Uterus (tissue), 4 donors: ENCODE results near the gene RASSF8. TPM values are rescaled to one million over a fixed set of nuclear protein-coding genes. Genes with fewer than 3 reads are reported as not detected.

ENCODE experiments used
- DNase-seq, 2 donors: peaks; one replicate each; pipeline ENCODE4 v3.0.0-alpha.2; 2019 to 2020
- H3K27ac ChIP-seq, 2 donors: fragments of 200-600 bp; sonication (generic); 1 replicate in 1 of 2; 2 replicates in 1 of 2; pipeline ENCODE4 v1.5.1; 2016 to 2018
- H3K27me3 ChIP-seq, 2 donors: fragments of 200-600 bp; sonication (generic); one replicate each; pipeline ENCODE4 v1.5.1; 2018 to 2019; ENCODE audit warnings: control low read depth in 1 of 2
- H3K36me3 ChIP-seq, 2 donors: fragments of 200-600 bp; sonication (generic); one replicate each; pipeline ENCODE4 v1.5.1; 2019; ENCODE audit warnings: control low read depth in 1 of 2
- H3K4me1 ChIP-seq, 2 donors: fragments of 200-600 bp; sonication (generic); one replicate each; pipeline ENCODE4 v1.5.1; 2018 to 2019; ENCODE audit warnings: control low read depth in 1 of 2
- H3K4me3 ChIP-seq, 2 donors: fragments of 200-600 bp; sonication (generic); 1 replicate in 1 of 2; 2 replicates in 1 of 2; pipeline ENCODE4 v1.5.1; 2018 to 2019; ENCODE audit warnings: mild to moderate bottlenecking in 1 of 2
- H3K9me3 ChIP-seq, 2 donors: fragments of 200-600 bp; sonication (generic); one replicate each; pipeline ENCODE4 v1.5.1; 2019; ENCODE audit warnings: control low read depth in 1 of 2
- CTCF ChIP-seq, 4 experiments: fragments of 200-600 bp in 2 of 4; fragments of 450-650 bp in 2 of 4; sonication (generic) in 2 of 4; IDR thresholded peaks; one replicate each; pipeline ENCODE4 v1.5.1; 2016 to 2019; ENCODE audit warnings: antibody characterized with exemption in 4 of 4, mild to moderate bottlenecking in 2 of 4, moderate library complexity in 1 of 4
- POLR2A ChIP-seq, 2 donors: fragments of 450-650 bp; IDR thresholded peaks; one replicate each; pipeline ENCODE4 v1.6.1; 2016; ENCODE audit warnings: antibody characterized with exemption in 2 of 2, mild to moderate bottlenecking in 1 of 2, moderate library complexity in 1 of 2
- intact Hi-C: fragments of 100-400 bp; cut with DNase I; formaldehyde crosslinking; loops from one replicate; pipeline ENCODE4 v1.15.1; 2023; ENCODE audit warnings: low total_unique reads
- total RNA-seq, 4 donors: library from RNA; depleted of rRNA in 3 of 4; stranded (reverse); fragments of >200 nt in 3 of 4; gene quantifications; one replicate each; pipeline versions ENCODE4 v1.1.0 to v1.2.4, GENCODE V29; 2014 to 2023
- donor health status: DM: yes; HTN: yes; CAD: no.

RASSF8 gene
- total RNA-seq, 4 donors from 2014 or later = 54.1 to 174 (median 119) TPM

- Histone ChIP-seq H3K27me3 (no peaks in the 10 kb centered on the region), H3K4me1 (no peaks in the 10 kb centered on the region), H3K4me3 (no peak overlapping the region), H3K9me3 (no peaks in the 10 kb centered on the region), H3K27ac (no peak overlapping the region), H3K36me3 (no peaks in the 10 kb centered on the region)
- intact Hi-C loops = no loop called here
- TF ChIP-seq CTCF (IDR thresholded peaks at IDR 0.05) (no peak), POLR2A (IDR thresholded peaks at IDR 0.05) (no peak)
- DNase-seq = no peak
Observed at GRCh38 chr12:26065451-26065850, 107.0 kb downstream of the RASSF8 start.

- Histone ChIP-seq H3K27me3 (no peaks in the 10 kb centered on the region), H3K4me3 (no peak overlapping the region), H3K27ac (no peak overlapping the region), H3K4me1 (no peaks in the 10 kb centered on the region), H3K9me3 (no peaks in the 10 kb centered on the region), H3K36me3 (no peaks in the 10 kb centered on the region)
- no peak for DNase-seq
- no peak for TF ChIP-seq POLR2A (IDR thresholded peaks at IDR 0.05)
- TF ChIP-seq CTCF (IDR thresholded peaks at IDR 0.05) = no peak
- intact Hi-C loops = no loop called here
Observed at GRCh38 chr12:26068503-26068902, 110.0 kb downstream of the RASSF8 start.

- no peak overlapping the region for H3K27ac ChIP-seq
- H3K4me1 ChIP-seq = no peaks in the 10 kb centered on the region
- DNase-seq = no peak
- no peak overlapping the region for H3K4me3 ChIP-seq
- no peaks in the 10 kb centered on the region for H3K36me3 ChIP-seq
- H3K9me3 ChIP-seq = no peaks in the 10 kb centered on the region
- H3K27me3 ChIP-seq = no peaks in the 10 kb centered on the region
- intact Hi-C loops = no loop called here
- TF ChIP-seq CTCF (IDR thresholded peaks at IDR 0.05) (no peak), POLR2A (IDR thresholded peaks at IDR 0.05) (no peak)
Observed at GRCh38 chr12:26069796-26070195, 111.3 kb downstream of the RASSF8 start.

GRCh38 chr12:26077915-26078702, 119.6 kb downstream of the RASSF8 start:
- Histone ChIP-seq H3K27ac (no peak overlapping the region), H3K36me3 (no peaks in the 10 kb centered on the region), H3K4me1 (no peaks in the 10 kb centered on the region), H3K9me3 (no peaks in the 10 kb centered on the region), H3K4me3 (no peak overlapping the region), H3K27me3 (no peaks in the 10 kb centered on the region)
- no peak for DNase-seq
- intact Hi-C loops = no loop called here
- no peak for TF ChIP-seq POLR2A (IDR thresholded peaks at IDR 0.05)
- TF ChIP-seq CTCF (IDR thresholded peaks at IDR 0.05) = no peak

- Histone ChIP-seq H3K27me3 (no peaks in the 10 kb centered on the region), H3K36me3 (no peaks in the 10 kb centered on the region), H3K27ac (no peak overlapping the region), H3K4me3 (no peak overlapping the region), H3K9me3 (no peaks in the 10 kb centered on the region), H3K4me1 (no peaks in the 10 kb centered on the region)
- no peak for DNase-seq
- intact Hi-C loops = no loop called here
- TF ChIP-seq POLR2A (IDR thresholded peaks at IDR 0.05) = no peak
- TF ChIP-seq CTCF (IDR thresholded peaks at IDR 0.05) = no peak
Observed at GRCh38 chr12:26080911-26081310, 122.4 kb downstream of the RASSF8 start.
